Hepatocyte (in vitro differentiated cells): Measurements from ENCODE around the gene STON1.

Experiments used
- CTCF ChIP-seq: fragments of 200-600 bp; sonication (generic); IDR thresholded peaks from 2 replicates; pipeline ENCODE4 v1.5.1; 2016; ENCODE audit warnings: antibody characterized with exemption, mild to moderate bottlenecking; ENCODE audit not compliant: poor library complexity
- EZH2 ChIP-seq: fragments of 200-600 bp; sonication (generic); IDR thresholded peaks from 2 replicates; pipeline ENCODE4 v1.6.1; 2016; ENCODE audit warnings: antibody characterized with exemption, mild to moderate bottlenecking, borderline replicate concordance
- EZH2phosphoT487 ChIP-seq: fragments of 200-600 bp; sonication (generic); IDR thresholded peaks from one replicate; pipeline ENCODE4 v1.6.1; 2018; ENCODE audit warnings: antibody characterized with exemption, mild to moderate bottlenecking, low read depth, moderate library complexity; ENCODE audit not compliant: unreplicated experiment, severe bottlenecking

- TF ChIP-seq CTCF (no peak), EZH2 (no peak), EZH2phosphoT487 (no peak)
Measured at GRCh38 chr2:48540237-48540935, 10.4 kb downstream of the STON1 start.
